ENCODE results near the gene HELB.

HELB gene

GRCh38 chr12:66312189-66312588, 9.9 kb downstream of the HELB start:
- TF ChIP-seq CTCF (IDR thresholded peaks at IDR 0.05; ENCODE audit: low read depth, low read length, missing control alignments), result no peak
- no peak for DNase-seq (ENCODE audit: extremely low read depth, low read depth)

GRCh38 chr12:66314278-66314677, 12.0 kb downstream of the HELB start:
- DNase-seq (ENCODE audit: extremely low read depth, low read depth), result no peak
- no peak overlapping the region for H3K4me3 ChIP-seq (replicated peaks; ENCODE audit: low read depth, low read length)
- no peak for TF ChIP-seq CTCF (IDR thresholded peaks at IDR 0.05; ENCODE audit: low read depth, low read length, missing control alignments)

More at GRCh38 chr12:66312189-66312588, 9.9 kb downstream of the HELB start:
- no peak overlapping the region for H3K4me3 ChIP-seq (replicated peaks; ENCODE audit: low read depth, low read length)

- TF ChIP-seq CTCF (IDR thresholded peaks at IDR 0.05; ENCODE audit: low read depth, low read length, missing control alignments), result no peak
Observed at GRCh38 chr12:66319266-66319954, 17.1 kb downstream of the HELB start.

GRCh38 chr12:66320996-66321395, 18.7 kb downstream of the HELB start:
- no peak for TF ChIP-seq CTCF (IDR thresholded peaks at IDR 0.05; ENCODE audit: low read depth, low read length, missing control alignments)

More at GRCh38 chr12:66319266-66319954, 17.1 kb downstream of the HELB start:
- no peak for DNase-seq (ENCODE audit: extremely low read depth, low read depth)
- no peak overlapping the region for H3K4me3 ChIP-seq (replicated peaks; ENCODE audit: low read depth, low read length)

GRCh38 chr12:66321435-66321834, 19.1 kb downstream of the HELB start:
- no peak overlapping the region for H3K4me3 ChIP-seq (replicated peaks; ENCODE audit: low read depth, low read length)
- no peak for DNase-seq (ENCODE audit: extremely low read depth, low read depth)
- TF ChIP-seq CTCF (IDR thresholded peaks at IDR 0.05; ENCODE audit: low read depth, low read length, missing control alignments), result no peak

More at GRCh38 chr12:66320996-66321395, 18.7 kb downstream of the HELB start:
- H3K4me3 ChIP-seq (replicated peaks; ENCODE audit: low read depth, low read length), result no peak overlapping the region
- DNase-seq (ENCODE audit: extremely low read depth, low read depth), result no peak

GRCh38 chr12:66323017-66323416, 20.7 kb downstream of the HELB start:
- H3K4me3 ChIP-seq (replicated peaks; ENCODE audit: low read depth, low read length), result no peak overlapping the region
- no peak for DNase-seq (ENCODE audit: extremely low read depth, low read depth)
- TF ChIP-seq CTCF (IDR thresholded peaks at IDR 0.05; ENCODE audit: low read depth, low read length, missing control alignments), result no peak

- TF ChIP-seq CTCF (IDR thresholded peaks at IDR 0.05; ENCODE audit: low read depth, low read length, missing control alignments), result no peak
- DNase-seq (ENCODE audit: extremely low read depth, low read depth), result no peak
- no peak overlapping the region for H3K4me3 ChIP-seq (replicated peaks; ENCODE audit: low read depth, low read length)
Observed at GRCh38 chr12:66329941-66330340, 27.6 kb downstream of the HELB start.

Measured in HFF-Myc (cell line).